Measurements from ENCODE around the gene ERO1A. TPM values are rescaled to one million over a fixed set of nuclear protein-coding genes. Genes with fewer than 3 reads are reported as not detected.

Gene ERO1A
- total RNA-seq, 4 donors from 2014 or later, result 21.9 to 46.0 (median 35.6) TPM

GRCh38 chr14:52607061-52607460, 88.3 kb downstream of the ERO1A start:
- Histone ChIP-seq H3K36me3 (no peaks in the 10 kb centered on the region), H3K27me3 (no peaks in the 10 kb centered on the region), H3K4me1 (no peaks in the 10 kb centered on the region), H3K4me3 (no peak overlapping the region), H3K27ac (no peak overlapping the region), H3K9me3 (no peaks in the 10 kb centered on the region)
- TF ChIP-seq, protein P1, sequence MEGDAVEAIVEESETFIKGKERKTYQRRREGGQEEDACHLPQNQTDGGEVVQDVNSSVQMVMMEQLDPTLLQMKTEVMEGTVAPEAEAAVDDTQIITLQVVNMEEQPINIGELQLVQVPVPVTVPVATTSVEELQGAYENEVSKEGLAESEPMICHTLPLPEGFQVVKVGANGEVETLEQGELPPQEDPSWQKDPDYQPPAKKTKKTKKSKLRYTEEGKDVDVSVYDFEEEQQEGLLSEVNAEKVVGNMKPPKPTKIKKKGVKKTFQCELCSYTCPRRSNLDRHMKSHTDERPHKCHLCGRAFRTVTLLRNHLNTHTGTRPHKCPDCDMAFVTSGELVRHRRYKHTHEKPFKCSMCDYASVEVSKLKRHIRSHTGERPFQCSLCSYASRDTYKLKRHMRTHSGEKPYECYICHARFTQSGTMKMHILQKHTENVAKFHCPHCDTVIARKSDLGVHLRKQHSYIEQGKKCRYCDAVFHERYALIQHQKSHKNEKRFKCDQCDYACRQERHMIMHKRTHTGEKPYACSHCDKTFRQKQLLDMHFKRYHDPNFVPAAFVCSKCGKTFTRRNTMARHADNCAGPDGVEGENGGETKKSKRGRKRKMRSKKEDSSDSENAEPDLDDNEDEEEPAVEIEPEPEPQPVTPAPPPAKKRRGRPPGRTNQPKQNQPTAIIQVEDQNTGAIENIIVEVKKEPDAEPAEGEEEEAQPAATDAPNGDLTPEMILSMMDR (IDR thresholded peaks at IDR 0.05), result no peak
- TF ChIP-seq EP300 (IDR thresholded peaks at IDR 0.05; ENCODE audit: low read depth) (no peak), POLR2A (IDR thresholded peaks at IDR 0.05) (no peak), POLR2AphosphoS5 (IDR thresholded peaks at IDR 0.05) (no peak)
- no peak for DNase-seq
- intact Hi-C loops (cut with DNase I; ENCODE audit: low total_unique reads) (no loop called here), in situ Hi-C loops (cut with MboI; ENCODE audit: low pct_ligation_motif_present in 1 of 4, low pct_unique_long_range_greater_than_20kb in 1 of 4, low sequenced_read_pairs in 3 of 4) (no loop called here)
- WGBS, 2 donors (ENCODE audit: low coverage in 1 of 2), result 79 to 80% methylated on average over 1 of the region's 1 CpG

DNA sequence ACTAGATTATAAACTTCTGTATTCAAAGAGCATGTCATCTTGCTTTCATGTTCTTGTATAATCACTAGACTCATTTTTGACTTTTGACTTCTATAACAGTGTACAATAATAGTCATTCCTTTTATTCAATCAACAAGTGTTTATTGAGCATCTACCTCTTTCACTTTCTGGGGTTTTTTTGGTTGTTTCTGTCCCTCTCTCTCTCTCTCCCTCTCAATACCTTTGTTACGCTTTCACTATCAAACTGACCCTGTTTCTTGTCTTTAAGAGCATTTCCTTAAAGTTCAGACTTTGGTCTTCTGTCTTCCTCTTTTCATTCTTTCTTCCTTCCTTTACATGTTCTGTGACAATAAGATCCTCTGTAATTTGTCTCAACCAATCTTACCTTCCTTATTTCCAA, 93.2 kb downstream of the ERO1A start:
- 57 to 78% methylated on average over 1 of the region's 1 CpG for WGBS, 2 donors (ENCODE audit: low coverage in 1 of 2)
- H3K9me3 ChIP-seq, result no peaks in the 10 kb centered on the region
- no peak overlapping the region for H3K4me3 ChIP-seq
- DNase-seq, result no peak
- TF ChIP-seq, protein P1 (IDR thresholded peaks at IDR 0.05), result no peak
- no peak for TF ChIP-seq POLR2AphosphoS5 (IDR thresholded peaks at IDR 0.05)
- no peak for TF ChIP-seq POLR2A (IDR thresholded peaks at IDR 0.05)
- TF ChIP-seq EP300 (IDR thresholded peaks at IDR 0.05; ENCODE audit: low read depth), result no peak
- no peaks in the 10 kb centered on the region for H3K27me3 ChIP-seq
- in situ Hi-C loops (cut with MboI; ENCODE audit: low pct_ligation_motif_present in 1 of 4, low pct_unique_long_range_greater_than_20kb in 1 of 4, low sequenced_read_pairs in 3 of 4) (no loop called here), intact Hi-C loops (cut with DNase I; ENCODE audit: low total_unique reads) (no loop called here)
- no peak overlapping the region for H3K27ac ChIP-seq
- no peaks in the 10 kb centered on the region for H3K36me3 ChIP-seq
- H3K4me1 ChIP-seq, result no peaks in the 10 kb centered on the region

DNA sequence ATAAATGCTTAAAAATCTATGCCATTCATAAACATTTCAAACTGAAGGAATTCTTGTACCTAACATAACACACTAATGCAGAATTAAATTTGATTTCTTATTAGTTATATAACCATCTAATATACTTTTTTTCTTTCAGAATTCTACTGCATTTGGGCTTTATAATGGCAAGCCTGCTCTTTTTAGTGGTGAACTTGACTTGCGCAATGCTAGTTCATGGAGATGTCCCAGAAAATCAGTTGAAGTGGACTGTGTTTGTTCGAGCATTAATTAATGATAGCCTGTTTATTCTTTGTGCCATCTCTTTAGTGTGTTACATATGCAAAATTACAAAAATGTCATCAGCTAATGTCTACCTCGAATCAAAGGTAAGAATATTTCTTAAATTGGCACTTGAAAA, 95.4 kb downstream of the ERO1A start:
- Histone ChIP-seq H3K27me3 (no peaks in the 10 kb centered on the region), H3K4me3 (no peak overlapping the region), H3K36me3 (no peaks in the 10 kb centered on the region), H3K4me1 (no peaks in the 10 kb centered on the region), H3K27ac (no peak overlapping the region), H3K9me3 (no peaks in the 10 kb centered on the region)
- in situ Hi-C loops (cut with MboI; ENCODE audit: low pct_ligation_motif_present in 1 of 4, low pct_unique_long_range_greater_than_20kb in 1 of 4, low sequenced_read_pairs in 3 of 4) (no loop called here), intact Hi-C loops (cut with DNase I; ENCODE audit: low total_unique reads) (no loop called here)
- DNase-seq, result no peak
- 82 to 89% methylated on average over 3 of the region's 3 CpGs for WGBS, 2 donors (ENCODE audit: low coverage in 1 of 2)
- TF ChIP-seq, protein P1 (IDR thresholded peaks at IDR 0.05), result no peak
- TF ChIP-seq EP300 (IDR thresholded peaks at IDR 0.05; ENCODE audit: low read depth) (no peak), POLR2AphosphoS5 (IDR thresholded peaks at IDR 0.05) (no peak), POLR2A (IDR thresholded peaks at IDR 0.05) (no peak)

DNA sequence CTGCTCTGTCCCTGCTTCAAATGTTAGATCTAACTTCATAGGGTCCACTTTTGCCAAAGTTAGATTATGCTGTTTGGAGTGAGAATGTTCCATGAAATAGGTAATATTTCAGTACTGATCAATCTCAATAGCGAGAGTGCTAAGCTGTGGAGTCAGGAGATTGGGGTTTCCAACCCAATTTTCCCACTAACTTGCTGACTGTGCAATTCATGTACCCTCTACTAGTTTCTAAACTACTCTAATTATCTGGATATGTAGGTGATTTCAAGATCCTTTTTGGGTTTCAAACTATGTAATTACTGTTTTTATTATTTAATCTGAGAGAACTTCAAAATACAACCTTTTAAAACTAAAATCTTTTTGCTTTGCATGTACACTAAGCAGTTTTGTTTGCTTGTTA, 96.8 kb downstream of the ERO1A start:
- TF ChIP-seq POLR2AphosphoS5 (IDR thresholded peaks at IDR 0.05) (no peak), POLR2A (IDR thresholded peaks at IDR 0.05) (no peak), EP300 (IDR thresholded peaks at IDR 0.05; ENCODE audit: low read depth) (no peak)
- TF ChIP-seq, protein P1 (IDR thresholded peaks at IDR 0.05), result no peak
- in situ Hi-C loops (cut with MboI; ENCODE audit: low pct_ligation_motif_present in 1 of 4, low pct_unique_long_range_greater_than_20kb in 1 of 4, low sequenced_read_pairs in 3 of 4) (no loop called here), intact Hi-C loops (cut with DNase I; ENCODE audit: low total_unique reads) (no loop called here)
- Histone ChIP-seq H3K4me1 (no peaks in the 10 kb centered on the region), H3K27ac (no peak overlapping the region), H3K4me3 (no peak overlapping the region), H3K36me3 (no peaks in the 10 kb centered on the region), H3K27me3 (no peaks in the 10 kb centered on the region), H3K9me3 (no peaks in the 10 kb centered on the region)
- DNase-seq, result no peak
- WGBS, 2 donors (ENCODE audit: low coverage in 1 of 2), result 80 to 91% methylated on average over 1 of the region's 1 CpG

Data from transverse colon (tissue), 4 donors.